Astrocyte of the cerebellum (primary cell): ENCODE measurements around the gene TRIM66.

Experiments
- DNase-seq: peaks from one replicate; pipeline ENCODE4 v3.0.0-alpha.2; 2011; ENCODE audit warnings: low read depth
- H3K4me3 ChIP-seq: 2 replicates; pipeline ENCODE4 v1.5.1; 2011; ENCODE audit warnings: mild to moderate bottlenecking, low read depth, low read length, moderate library complexity
- CTCF ChIP-seq: IDR thresholded peaks from 2 replicates; pipeline ENCODE4 v1.5.1; 2012; ENCODE audit warnings: low read length, low read depth, moderate library complexity, mild to moderate bottlenecking; ENCODE audit errors: missing control alignments
- in situ Hi-C: cut with HindIII; loops from 2 replicates; pipeline ENCODE4 v1.10.0; 2017; ENCODE audit warnings: low sequenced_read_pairs

Gene TRIM66

GRCh38 chr11:8699903-8700302 is 17.4 kb upstream of the TRIM66 start:
- in situ Hi-C loops: no loop called here
- no peak for DNase-seq
- no peak overlapping the region for H3K4me3 ChIP-seq
- TF ChIP-seq CTCF: no peak

GRCh38 chr11:8698917-8699441 is 16.5 kb upstream of the TRIM66 start:
- TF ChIP-seq CTCF: no peak
- DNase-seq: no peak
- in situ Hi-C loops: no loop called here
- H3K4me3 ChIP-seq: no peak overlapping the region

GRCh38 chr11:8698379-8698851 is 15.9 kb upstream of the TRIM66 start:
- H3K4me3 ChIP-seq: no peak overlapping the region
- no peak for DNase-seq
- in situ Hi-C loops: no loop called here
- no peak for TF ChIP-seq CTCF

- no peak for TF ChIP-seq CTCF
- no peak overlapping the region for H3K4me3 ChIP-seq
- in situ Hi-C loops: no loop called here
- DNase-seq: no peak
These were observed 14.6 kb upstream of the TRIM66 start for GRCh38 chr11:8697054-8697453.

GRCh38 chr11:8694137-8694536 is 11.7 kb upstream of the TRIM66 start:
- no peak overlapping the region for H3K4me3 ChIP-seq
- in situ Hi-C loops: no loop called here
- no peak for TF ChIP-seq CTCF
- DNase-seq: no peak

GRCh38 chr11:8693555-8693954 is 11.1 kb upstream of the TRIM66 start:
- in situ Hi-C loops: no loop called here
- DNase-seq: no peak
- H3K4me3 ChIP-seq: no peak overlapping the region
- TF ChIP-seq CTCF: no peak
